Suppressor macrophage (primary cell): Measurements from ENCODE around the gene SNX9.

Source experiments
- DNase-seq, 4 experiments: peaks; one replicate each; pipeline ENCODE4 v3.0.0-alpha.2; 2020 to 2022
- total RNA-seq, 17 experiments: gene quantifications; one replicate each; lab custom pipeline; 2026; ENCODE audit warnings: mixed read lengths in 6 of 17, inconsistent platforms in 3 of 17; lab: John Stamatoyannopoulos, UW

Gene SNX9
- total RNA-seq, result 87.6 to 150 (median 125) reads per million in 17 experiments

DNA sequence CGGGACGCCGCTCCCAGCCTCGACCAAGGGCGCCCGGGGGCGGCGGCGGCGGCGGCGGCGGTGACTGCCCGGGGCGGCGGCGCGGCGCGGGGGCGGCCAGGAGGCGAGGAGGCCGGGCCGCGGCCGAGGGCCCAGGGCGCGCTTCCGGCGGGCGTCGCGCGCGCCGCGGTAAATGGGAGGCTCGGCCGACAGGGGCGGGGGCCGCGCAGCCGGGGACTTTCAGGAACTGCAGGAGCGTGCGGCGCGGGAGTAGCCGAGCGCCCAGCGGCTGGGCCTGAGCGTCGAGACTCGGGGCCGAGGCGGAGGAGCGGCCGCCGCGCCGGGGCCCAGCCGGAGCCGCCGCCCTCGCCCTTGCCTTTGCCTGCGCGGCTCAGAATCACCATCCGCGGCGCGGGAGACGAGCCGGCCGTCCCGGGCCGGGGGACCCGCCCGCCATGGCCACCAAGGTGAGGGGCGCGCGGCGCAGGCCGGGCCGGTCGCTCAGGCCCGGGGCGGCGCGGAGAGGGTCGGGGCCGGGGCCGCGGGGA lies at the start of gene SNX9:
TSS of gene SNX9 (plus strand) at position 246 of the 527 bp plus-strand sequence. CDS start at position 435, 189 bp downstream.
- DNase-seq, result peak; percentile 88 to 96 (median 94)

DNA sequence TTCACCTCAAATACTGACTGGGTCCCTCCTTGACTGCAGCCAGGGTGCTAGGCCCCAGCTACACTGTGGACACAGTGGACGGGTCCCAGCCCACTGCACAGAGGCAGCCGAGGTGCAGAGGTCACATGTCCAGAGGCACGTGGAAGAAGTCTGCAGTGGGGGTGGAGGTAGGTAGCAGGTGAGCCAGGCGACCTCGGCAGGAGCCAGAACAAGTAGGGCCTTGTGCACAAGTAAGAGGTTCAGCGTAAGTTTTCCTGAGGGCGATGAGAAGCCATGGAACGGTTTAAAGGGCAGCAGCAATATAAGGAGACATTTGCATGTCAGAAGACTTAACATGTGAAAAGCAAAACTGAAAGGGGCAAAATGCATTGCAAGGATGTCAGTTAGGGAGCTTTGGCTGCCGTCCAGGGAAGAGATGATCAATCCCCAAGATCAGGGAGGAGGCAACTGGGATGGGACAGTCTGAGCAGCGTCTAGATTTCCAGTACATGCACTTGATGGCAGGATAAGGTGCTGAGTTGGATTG lies 49.7 kb upstream of the SNX9 start:
- no peak for DNase-seq

GRCh38 chr6:157774153-157775135 lies 48.6 kb upstream of the SNX9 start:
- DNase-seq, result no peak

DNA sequence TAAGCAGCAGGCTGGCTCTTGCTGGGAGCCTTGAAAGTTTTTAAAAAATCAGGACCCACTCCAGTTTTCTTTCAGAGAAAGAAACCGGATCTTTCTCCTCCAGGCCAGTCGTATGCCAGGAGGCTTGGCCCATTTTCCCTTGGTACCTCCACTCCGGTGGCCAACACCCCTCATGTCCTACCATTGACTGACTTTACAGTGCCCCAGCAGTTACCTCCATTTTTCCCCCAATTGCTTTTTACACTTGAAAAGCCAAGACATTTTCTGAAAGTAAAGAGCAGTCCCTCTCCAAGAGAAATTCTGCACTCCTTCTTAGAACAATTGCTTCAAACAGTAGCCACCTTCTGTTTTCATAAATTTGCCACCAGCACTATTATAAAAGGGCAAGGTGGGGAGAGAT lies 47.7 kb upstream of the SNX9 start:
- DNase-seq, result no peak

DNA sequence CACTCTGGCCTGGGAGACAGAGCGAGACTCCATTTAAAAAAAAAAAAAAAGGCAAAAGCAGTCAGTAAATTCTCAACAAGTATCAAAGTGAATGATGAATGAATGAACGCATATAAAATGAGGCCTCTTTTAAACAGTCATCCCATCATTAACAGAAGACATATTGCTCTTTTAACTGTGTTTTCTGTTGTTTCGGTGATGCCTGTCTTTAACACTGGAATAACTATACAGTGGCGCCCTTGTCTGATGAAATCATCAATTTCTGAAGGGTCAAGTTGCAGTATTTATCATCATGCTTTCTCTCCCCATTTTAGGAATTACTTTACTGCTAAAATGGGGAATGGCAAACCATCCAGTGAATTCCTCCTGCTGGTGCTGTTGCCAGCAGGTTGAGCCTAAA lies 45.7 kb upstream of the SNX9 start:
- no peak for DNase-seq

- DNase-seq, result no peak
Observed at GRCh38 chr6:157778719-157779118, 44.3 kb upstream of the SNX9 start.

GRCh38 chr6:157779705-157780604 lies 43.1 kb upstream of the SNX9 start:
- no peak for DNase-seq

DNA sequence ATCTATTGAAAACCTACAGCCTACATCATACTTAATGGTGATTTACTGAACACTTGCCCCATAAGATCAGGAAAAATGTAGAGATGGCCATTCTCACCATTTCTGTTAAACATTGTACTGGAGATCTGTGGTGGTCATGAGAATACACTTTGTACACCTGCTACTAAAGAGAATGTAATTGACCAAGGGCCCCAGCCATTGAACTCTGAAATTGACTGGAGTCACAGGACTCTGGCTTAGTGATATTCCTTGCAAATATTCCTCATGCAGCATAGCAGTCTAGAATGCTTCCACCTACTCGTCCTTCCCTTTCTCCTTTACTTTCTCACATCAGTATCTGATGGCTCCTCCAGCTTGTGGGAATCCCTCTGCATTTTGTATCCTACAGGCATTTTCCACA lies 37.4 kb upstream of the SNX9 start:
- DNase-seq, result no peak

GRCh38 chr6:157786221-157786620 lies 36.8 kb upstream of the SNX9 start:
- no peak for DNase-seq

- no peak for DNase-seq
Observed at GRCh38 chr6:157787080-157787479, 36.0 kb upstream of the SNX9 start.

DNA sequence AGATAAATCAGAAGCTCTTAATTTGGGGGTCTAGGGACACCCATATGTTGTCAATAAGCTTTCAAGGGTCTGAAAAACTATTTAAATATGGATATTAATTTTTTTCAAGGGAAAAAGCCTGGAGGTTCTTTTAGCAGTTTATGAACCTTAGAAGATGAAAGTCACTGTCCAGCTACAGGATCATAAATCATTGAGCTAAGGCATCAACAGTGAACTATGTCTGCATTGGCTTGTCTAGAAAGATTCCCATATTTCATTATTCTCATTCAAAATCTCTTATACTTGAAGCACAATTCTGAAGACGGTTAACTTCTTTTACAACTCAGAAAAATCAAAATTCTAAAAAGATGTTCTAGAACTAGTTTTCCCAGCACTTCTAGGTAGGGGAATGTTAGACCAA lies 34.9 kb upstream of the SNX9 start:
- DNase-seq, result no peak

DNA sequence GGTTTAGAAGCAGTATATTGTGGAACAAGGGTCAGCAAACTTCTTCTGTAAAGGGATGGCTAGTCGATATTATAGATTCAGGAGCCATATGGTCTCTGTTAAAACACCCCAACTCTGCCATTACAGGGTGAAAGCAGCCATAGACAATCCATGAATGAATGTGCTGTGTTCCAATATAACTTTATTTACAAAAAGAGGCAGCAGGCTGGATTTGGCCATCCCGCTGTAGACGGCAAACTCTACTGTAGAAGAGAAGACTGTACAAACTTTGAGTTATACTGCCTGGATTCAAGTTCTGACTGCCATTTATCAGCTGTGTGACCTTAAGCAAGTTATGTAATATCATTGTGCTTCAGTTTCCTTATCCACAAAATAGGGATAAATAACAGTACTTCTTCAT lies 33.7 kb upstream of the SNX9 start:
- DNase-seq, result no peak

GRCh38 chr6:157789861-157790260 lies 33.2 kb upstream of the SNX9 start:
- DNase-seq, result no peak

- peak in 1 of 4 experiments; percentile 32 for DNase-seq
Observed at GRCh38 chr6:157790548-157791160, 32.4 kb upstream of the SNX9 start.

DNA sequence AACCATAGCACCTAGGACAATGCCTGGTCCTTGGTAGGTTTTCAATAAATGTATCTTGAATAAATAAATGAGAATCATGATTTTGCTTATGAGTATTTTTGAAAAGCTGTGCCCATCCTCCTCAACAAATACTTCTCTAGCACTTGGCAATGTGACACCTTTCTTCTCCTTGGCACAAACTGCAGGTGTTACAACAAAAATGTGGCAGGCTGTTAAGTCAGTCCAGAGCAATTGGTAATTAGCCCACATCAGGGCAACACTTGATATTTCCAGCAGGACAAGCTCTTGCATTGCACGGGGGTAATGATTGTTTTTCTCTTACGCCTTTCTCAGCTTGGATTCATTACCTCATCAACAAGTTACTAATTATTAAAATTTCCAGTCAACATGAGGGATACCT lies 31.6 kb upstream of the SNX9 start:
- no peak for DNase-seq

DNA sequence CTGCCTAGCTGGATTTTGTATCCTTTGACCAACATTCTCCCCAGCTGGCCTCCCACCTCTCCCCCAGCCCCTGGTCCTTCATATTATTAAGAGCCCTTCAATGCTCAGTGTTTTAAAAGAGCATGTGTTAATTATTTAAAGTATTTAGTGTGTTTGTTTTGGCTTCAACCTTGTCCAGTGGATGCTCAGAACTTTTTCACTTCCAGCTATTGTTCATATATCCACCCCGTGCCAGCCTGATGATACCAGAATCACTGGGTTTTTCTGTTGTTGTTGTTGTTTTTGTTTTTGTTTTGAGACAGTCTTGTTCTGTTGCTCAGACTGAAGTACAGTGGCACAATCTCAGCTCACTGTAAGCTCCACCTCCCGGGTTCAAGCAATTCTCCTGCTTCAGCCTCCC lies 30.4 kb upstream of the SNX9 start:
- no peak for DNase-seq

- DNase-seq, result peak in 1 of 4 experiments; percentile 26
Observed at GRCh38 chr6:157794012-157794411, 29.0 kb upstream of the SNX9 start.

- DNase-seq, result peak; percentile 46 to 82 (median 68)
Observed at GRCh38 chr6:157795841-157796240, 27.2 kb upstream of the SNX9 start.

- DNase-seq, result peak in 1 of 4 experiments; percentile 14
Observed at GRCh38 chr6:157798851-157799250, 24.2 kb upstream of the SNX9 start.

GRCh38 chr6:157799561-157799960 lies 23.5 kb upstream of the SNX9 start:
- DNase-seq, result peak in 1 of 4 experiments; percentile 12

- DNase-seq, result peak; percentile 13 to 61 (median 40)
Observed at GRCh38 chr6:157800420-157801237, 22.4 kb upstream of the SNX9 start.
